GM06990 (cell line): ENCODE measurements around the gene NLRP6.

ENCODE experiments used
- DNase-seq: peaks from one replicate; pipeline ENCODE4 v3.0.0-alpha.2; 2011; ENCODE audit not compliant: insufficient read length; ENCODE audit errors: extremely low read depth
- H3K27me3 ChIP-seq: replicated peaks from 2 replicates; pipeline ENCODE4 v1.6.0; 2011; ENCODE audit warnings: low read length; ENCODE audit not compliant: control insufficient read depth, insufficient read depth
- H3K36me3 ChIP-seq: 2 replicates; pipeline ENCODE4 v1.5.1; 2011; ENCODE audit warnings: low read length; ENCODE audit not compliant: control insufficient read depth, insufficient read depth
- H3K4me3 ChIP-seq: replicated peaks from 2 replicates; pipeline ENCODE4 v1.5.1; 2011; ENCODE audit warnings: low read depth, mild to moderate bottlenecking, control low read depth, low read length
- TF ChIP-seq, protein P1 (sequence below): IDR thresholded peaks from 2 replicates; pipeline ENCODE4 v1.5.1; 2011; ENCODE audit warnings: low read length, control low read depth, mild to moderate bottlenecking, inconsistent platforms; ENCODE audit not compliant: insufficient read depth, poor library complexity, severe bottlenecking

Gene NLRP6

DNA sequence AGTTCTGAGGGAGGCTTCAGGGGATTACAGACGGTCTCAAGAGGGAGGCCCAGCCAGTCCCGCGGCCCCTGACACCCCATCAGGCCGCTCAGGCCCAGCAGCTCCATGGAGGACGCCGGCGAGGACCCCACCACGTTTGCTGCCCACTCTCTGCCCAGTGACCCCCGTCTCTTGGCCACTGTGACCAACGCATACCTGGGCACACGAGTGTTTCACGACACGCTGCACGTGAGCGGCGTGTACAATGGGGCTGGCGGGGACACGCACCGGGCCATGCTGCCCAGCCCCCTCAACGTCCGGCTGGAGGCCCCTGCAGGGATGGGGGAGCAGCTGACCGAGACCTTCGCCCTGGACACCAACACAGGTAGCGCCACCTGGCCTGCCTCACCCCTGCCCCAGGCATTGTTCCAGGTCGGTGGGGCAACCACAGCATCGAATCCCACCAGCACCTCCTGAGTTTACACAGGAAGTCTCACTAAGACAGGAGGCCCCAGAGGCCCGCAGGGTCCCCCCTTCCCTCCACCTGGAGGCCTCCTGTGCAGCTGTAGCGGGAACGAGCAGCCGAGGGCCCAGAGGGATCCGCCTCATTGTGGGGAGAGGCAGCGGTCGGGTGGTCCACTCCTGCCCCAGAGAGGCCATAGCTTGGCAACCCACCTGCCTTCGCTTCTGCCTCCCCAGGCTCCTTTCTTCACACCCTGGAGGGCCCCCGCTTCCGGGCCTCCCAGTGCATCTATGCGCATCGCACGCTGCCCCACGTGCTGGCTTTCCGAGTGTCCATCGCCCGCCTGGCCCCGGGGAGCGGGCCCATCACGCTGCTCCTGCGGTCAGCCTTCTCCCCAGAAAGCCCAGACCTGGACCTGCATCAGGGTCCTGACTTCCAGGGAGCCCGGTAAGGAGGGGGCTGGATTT is 11.8 kb downstream of the NLRP6 start:
- no peak for DNase-seq
- TF ChIP-seq, protein P1, sequence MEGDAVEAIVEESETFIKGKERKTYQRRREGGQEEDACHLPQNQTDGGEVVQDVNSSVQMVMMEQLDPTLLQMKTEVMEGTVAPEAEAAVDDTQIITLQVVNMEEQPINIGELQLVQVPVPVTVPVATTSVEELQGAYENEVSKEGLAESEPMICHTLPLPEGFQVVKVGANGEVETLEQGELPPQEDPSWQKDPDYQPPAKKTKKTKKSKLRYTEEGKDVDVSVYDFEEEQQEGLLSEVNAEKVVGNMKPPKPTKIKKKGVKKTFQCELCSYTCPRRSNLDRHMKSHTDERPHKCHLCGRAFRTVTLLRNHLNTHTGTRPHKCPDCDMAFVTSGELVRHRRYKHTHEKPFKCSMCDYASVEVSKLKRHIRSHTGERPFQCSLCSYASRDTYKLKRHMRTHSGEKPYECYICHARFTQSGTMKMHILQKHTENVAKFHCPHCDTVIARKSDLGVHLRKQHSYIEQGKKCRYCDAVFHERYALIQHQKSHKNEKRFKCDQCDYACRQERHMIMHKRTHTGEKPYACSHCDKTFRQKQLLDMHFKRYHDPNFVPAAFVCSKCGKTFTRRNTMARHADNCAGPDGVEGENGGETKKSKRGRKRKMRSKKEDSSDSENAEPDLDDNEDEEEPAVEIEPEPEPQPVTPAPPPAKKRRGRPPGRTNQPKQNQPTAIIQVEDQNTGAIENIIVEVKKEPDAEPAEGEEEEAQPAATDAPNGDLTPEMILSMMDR: no peak
- Histone ChIP-seq H3K27me3 (no peaks in the 10 kb centered on the region), H3K36me3 (peaks cover 1% of the 10 kb centered on the region), H3K4me3 (peak overlapping the region; percentile 62)

DNA sequence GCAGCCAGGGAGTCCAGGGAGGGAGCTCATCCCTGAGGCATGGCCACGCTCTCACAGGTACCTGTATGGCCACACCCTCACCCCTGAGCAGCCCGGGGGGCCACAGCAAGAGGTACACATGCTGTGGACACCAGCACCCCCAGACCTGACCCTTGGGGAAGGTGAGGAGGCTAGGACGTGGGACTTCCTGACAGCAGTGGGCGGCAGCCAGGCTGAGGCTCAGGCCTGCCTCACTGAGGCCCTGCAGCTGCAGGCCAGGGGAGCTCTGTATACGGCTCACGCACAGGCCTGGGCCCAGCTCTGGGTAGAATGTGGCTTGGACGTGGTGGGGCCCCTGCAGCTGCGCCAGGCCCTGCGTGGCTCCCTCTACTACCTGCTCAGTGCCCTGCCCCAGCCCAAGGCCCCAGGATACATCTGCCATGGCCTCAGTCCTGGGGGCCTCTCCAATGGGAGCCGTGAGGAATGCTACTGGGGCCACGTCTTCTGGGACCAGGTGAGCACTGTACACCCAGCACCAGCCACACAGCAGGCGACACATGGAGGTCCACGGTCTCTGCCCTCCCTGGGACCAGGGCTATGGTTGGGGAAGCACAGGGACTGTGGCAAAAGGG is 12.5 kb downstream of the NLRP6 start:
- Histone ChIP-seq H3K4me3 (no peak overlapping the region), H3K36me3 (peaks cover 1% of the 10 kb centered on the region), H3K27me3 (no peaks in the 10 kb centered on the region)
- DNase-seq: no peak
- TF ChIP-seq, protein P1: no peak

DNA sequence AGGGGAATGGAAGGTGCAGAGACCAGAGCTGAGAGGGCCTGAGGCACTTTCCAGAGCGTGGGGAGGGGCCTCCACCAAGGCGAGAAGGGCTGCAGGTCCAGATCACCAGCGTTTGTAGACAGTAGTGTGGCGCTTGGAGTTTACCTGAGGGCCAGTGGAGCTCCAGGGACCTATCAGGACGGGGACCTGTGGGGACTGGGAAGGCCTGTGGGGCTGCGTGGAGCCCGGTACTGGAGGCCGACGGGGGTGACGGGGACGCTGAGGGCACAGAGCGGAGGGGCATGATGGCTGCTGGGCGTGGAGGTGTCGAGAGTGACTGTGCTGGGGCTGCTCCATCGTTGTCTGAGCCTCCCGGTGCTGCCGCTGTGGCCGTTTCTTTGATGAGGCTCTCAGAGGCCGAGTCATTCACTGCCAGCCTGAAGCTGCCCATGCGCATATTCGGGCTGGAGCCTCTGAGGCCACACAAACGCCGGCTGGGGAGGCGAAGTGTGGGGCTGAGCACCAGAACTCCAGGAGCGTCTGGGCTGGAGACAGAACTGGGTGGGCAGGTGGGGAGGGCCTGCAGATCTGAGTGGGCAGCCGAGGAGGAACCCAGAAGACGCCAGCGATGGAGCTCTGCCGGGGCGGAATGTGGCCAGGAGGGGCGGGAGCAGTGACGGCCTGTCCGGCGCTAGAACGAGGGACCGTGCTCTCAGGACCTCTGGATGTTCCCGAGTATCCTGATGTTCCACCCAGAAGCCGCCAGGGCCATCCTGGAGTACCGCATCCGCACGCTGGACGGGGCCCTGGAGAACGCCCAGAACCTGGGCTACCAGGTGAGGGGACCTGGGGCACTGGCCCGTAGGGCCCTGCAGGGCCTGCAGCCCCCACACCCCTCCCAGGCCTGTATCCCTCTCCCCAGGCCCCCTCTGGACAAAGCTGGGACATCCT is 13.3 kb downstream of the NLRP6 start:
- DNase-seq: peak; percentile 11
- TF ChIP-seq, protein P1: no peak
- H3K36me3 ChIP-seq: peaks cover 1% of the 10 kb centered on the region

DNA sequence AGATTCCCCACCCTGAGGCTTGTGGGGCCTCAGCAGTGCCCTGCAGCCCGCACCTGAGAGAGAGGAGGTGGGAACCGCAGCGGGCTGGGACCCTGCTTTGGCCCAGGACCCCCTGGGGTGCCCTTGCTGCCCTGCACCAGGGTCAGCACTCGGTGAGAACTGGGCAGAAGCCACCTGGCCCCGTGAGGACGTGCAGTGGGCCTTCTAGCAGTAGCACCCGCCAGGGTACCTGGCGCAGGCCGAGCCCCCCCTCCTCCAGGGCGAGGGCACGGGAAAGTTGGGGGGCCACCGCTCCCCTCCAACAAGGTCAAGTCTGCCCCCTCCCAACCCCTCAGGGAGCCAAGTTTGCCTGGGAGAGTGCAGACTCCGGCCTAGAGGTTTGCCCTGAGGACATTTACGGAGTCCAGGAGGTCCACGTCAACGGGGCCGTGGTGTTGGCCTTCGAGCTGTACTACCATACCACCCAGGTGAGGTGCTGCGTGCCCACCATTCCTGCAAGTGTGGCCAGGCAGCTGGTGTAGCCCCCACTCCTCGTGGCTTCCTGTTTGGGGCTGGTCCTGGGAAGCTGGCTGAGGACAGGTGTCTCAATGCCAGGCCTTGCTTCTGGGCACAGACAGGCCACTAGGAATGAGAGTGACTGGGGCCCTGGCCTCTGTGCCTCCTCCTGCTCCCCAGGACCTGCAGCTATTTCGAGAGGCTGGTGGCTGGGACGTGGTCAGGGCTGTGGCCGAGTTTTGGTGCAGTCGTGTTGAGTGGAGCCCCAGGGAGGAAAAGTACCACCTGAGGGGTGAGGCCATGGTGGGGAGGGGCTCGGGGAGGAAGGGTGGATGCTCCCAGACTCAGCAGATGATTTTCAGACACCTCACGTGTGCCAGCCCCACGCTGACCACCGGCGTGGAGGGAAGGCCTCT is 14.3 kb downstream of the NLRP6 start:
- TF ChIP-seq, protein P1: no peak
- peaks cover 1% of the 10 kb centered on the region for H3K36me3 ChIP-seq
- no peak for DNase-seq
- no peaks in the 10 kb centered on the region for H3K27me3 ChIP-seq
- H3K4me3 ChIP-seq: no peak overlapping the region

More for the DNA sequence above, 13.3 kb downstream of the NLRP6 start:
- no peak overlapping the region for H3K4me3 ChIP-seq
- H3K27me3 ChIP-seq: no peaks in the 10 kb centered on the region
